ELF-1 (cell line): ENCODE data around the gene DENND4A.

ENCODE experiments used
- DNase-seq: peaks from one replicate; pipeline ENCODE4 v3.0.0-alpha.2; 2016; ENCODE audit warnings: low read depth, low spot score

The DENND4A gene

DNA sequence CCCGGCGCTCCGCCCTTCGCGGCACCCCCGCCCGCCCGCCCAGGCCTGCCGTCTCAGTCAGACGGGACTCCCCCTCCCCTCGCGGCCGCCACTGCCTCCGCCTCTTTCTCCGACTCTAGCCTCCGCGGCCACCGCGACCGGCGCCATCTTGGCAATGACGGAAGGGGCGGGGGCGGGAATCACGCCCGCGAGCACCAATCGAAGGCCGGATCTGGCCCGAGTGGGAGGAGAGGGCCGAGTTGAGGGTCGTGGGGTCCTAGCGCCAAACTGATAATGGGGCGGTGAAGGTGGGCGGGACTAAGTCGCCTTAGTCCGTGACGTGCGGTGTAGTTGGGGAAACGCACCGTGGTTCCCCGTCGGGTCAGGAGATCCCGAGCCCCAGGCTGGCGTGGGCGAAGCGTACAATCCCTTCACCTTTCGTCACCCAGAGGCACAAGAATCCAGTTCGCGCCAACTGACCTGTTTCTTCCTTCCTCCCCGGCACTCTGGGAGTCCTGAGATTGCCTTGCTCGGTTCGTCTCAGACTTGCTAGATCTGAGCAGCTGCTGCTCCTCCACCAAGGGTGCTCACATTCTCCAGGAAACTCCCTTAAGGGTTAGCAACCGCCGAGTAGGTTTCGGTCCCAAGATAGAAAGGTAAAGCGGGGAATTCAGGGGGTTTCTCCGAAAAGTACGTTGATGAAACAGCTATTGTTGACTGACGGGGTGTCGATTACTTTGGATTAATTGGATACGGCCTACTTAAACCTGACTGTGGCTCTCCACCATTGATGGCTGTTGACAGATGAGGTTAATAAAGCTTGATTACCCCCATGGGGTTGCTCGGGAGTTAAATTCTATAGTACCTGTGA, at the start of gene DENND4A:
Gene DENND4A, minus strand, starts transcription at position 156 of the 850 bp plus-strand sequence. CDS start 35,843 bp downstream, outside the sequence.
- peak; percentile 98 for DNase-seq

DNA sequence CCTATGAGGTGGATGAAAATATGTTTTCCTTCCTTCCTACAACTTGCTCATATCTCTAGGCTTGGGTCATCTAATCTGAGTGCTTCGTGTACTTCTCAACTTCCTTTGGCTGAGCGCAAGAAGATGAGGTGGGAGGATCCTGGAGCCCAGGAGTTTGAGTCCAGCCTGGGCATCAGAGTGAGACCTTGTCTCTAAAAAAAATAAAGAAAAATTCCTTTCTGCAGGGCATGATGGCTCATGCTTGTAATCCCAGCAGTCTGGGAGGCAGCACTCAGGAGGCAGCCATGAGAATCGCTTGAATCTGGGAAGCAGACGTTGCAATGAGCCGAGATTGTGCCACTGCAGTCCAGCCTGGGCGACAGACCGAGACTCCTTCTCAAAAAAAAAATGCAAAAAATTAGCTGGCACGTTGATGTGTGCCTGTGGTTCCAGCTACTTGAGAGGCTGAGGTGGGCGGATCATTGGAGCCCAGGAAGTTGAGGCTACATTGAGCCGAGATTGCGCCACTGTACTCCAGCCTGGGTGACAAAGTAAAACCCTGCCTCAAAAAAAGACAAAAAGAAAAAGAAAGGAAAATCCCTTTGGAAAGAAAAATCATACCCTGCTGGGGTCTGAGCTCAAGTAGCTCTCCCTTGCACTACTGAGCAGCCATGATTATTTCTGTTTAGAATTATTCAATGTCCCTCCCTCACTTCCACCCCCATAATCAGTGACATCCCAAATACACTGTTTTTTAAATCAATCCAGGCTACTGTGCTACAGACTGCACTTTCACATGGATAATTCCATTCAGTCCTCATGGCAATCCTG, 49.2 kb upstream of the DENND4A start:
- no peak for DNase-seq

DNA sequence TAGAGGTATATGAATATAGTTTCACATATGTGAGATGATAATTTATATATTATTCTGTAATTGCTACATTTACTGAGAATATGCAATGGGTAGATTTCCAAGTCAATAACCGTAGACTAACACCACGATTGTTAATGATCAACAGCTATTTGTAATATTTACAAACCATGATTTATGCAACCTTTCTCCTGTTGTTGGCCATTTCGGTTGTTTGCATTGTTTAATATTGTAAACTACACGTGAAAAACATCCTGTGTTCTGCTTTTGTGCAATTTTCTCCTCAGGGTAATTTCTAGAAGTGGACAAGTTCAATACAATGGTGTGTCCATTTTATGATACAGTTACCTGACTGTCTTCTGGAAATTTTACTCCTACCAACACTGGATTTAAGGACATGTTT, 47.9 kb upstream of the DENND4A start:
- no peak for DNase-seq

DNA sequence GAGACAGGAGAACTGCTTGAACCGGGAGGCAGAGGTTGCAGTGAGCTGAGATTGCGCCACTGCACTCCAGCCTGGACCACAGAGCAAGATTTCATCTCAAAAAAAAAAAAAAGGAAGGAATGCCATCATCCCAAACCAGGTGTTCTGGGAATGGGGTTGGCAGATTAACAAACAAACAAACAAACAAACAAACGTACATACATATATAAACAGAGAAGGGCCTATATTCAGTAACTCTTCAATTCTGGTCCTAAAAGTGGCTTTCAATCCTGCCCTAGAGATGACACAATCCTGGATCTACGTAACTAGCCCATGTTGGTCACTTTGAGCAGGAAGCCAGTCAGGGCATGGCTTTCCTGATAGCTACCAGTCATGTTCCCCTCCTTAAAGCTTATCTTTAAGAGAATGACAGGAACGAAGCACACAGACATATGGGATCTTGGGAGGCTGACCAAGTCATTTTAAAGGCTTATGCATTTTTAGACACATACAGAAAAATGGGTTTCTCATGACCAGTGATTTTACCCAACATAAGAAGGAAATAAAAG, 47.3 kb upstream of the DENND4A start:
- no peak for DNase-seq

DNA sequence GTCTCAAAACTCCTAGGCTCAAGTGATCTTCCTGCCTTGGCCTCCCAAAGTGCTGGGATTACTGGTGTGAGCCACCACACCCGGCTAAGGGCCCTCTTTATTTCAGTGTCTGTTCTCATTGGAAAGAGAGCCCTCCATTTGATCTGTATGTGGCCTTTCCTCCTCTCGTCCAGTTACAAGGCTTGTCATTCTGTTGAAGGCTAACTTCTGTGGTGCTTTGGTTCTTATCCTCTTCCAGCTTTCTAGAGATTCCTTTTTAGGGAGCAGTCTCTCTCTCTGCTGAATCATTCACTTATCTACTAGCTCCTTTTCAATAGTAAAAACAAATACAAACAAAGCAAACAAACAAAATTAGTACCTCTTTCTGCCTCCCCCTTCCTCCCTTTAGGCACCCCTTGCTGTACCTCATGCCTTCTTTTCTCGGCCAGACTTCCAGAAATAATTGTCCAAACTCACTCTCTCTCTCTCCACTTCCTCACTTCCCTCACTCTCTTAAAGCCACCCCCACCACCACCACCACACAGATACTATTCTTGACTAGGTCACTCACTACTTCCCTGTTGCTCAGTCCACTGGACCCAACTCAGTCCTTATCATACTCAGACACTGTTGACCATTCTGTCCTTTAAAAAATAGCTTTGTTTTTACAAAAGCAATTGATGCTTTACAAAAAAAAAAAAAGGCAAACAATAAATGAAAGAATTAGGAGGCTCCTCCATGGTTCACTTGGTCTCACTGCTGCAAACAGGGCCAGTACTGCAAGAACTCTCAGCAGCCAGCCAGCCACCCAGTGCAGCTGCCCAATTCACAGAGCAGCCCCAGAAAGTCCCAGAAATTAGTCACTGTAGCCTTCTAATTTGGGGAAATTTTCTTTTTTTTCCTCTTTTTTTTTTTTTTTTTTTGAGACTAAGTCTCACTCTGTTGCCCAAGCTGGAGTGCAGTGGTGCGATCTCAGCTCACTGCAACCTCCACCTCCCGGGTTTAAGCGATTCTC, 45.5 kb upstream of the DENND4A start:
- DNase-seq: no peak

DNA sequence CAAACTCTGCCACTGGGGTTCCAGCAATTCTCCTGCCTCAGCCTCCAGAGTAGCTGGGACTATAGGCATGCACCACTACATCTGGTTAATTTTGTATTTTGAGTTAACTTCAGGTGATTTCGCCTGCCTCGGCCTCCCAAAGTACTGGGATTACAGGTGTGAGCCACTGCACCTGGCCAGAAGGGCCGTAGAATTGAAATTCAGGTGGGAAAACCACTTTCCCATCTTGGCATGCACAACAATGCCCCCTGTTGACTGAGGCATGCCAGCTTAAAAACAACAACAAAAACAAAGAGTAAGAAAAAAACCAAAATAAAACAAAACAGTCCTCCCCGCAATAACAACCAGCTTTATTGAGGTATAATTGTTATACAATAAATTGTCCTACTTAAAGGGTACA, 44.6 kb upstream of the DENND4A start:
- peak; percentile 31 for DNase-seq

DNA sequence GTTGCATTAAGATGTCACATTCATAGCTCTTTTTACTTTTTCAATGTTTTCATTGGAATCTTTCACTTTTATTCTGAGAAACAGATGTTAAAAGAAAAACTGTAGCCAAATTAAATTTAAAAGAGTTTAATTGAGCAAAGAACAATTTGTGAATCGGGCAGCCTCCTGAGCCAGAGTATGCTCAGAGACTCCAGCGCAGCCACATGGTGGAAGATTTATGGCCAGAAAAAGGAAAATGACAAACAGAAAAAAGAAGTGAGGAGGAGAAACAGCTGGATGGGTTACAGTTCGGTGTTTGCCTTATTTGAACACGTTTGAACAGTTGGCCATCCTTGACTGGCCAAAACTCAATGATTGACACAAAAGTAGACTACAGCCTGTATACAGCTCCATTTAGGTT, 43.4 kb upstream of the DENND4A start:
- DNase-seq: no peak

DNA sequence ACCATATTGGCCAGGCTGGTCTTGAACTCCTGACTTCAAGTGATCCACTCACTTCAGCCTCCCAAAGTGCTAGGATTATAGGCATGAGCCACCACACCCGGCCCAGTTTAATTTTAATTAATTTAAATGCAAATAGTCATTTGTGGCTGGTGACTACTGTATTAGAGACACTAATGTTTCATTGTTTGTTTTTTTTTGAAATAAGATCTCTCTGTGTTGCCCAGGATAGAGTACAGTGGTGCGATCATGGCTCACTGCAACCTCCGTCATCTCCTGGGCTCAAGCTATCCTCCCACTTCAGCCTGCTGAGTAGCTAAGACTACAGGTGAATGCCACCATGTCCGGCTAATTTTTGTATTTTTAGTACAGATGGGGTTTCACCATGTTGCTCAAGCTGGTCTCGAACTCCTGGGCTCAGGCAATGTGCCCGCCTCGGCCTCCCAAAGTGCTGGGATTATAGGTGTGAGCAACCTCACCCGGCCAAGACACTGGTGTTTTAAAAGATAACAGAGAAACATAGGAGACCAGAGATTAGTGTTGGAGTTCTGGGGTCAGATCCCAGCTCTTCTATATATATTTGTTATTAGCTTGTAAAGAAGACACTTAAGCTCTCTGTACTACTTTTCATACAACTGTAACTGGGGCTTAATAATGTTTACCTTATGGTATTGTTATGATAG, 42.6 kb upstream of the DENND4A start:
- no peak for DNase-seq

DNA sequence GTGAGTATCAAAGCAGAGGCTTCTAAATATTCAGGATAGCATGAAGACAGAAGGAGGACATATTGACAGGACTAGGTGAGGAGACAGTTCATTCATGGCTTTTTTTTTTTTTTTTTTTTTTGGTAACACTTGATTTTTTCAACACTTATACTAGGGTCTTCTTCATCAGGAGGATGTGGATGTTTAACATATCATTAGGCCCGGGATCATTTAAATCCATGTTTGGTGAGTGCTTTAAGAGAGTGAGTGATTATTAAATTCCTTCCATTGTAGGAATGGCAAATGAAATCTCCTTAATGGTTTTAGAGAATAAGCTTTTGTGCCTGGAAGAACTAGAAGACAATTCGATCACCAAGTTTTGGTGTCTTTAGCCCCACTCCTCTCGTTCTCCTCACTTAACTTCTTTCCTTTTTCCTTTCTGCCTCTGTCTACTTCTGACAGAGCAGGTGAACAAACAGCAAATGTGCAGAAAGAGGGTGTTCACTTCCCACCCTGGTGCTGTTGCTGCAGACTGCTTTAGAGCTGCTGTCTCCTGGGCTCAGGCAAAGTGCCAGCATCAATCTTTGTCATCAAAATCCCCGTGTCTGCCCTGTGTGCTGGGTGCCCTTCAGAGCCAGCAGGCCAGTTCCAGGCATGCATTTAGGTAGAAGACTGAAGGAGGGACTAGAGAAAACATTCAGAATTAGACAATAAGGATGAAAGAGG, 41.6 kb upstream of the DENND4A start:
- DNase-seq: no peak

DNA sequence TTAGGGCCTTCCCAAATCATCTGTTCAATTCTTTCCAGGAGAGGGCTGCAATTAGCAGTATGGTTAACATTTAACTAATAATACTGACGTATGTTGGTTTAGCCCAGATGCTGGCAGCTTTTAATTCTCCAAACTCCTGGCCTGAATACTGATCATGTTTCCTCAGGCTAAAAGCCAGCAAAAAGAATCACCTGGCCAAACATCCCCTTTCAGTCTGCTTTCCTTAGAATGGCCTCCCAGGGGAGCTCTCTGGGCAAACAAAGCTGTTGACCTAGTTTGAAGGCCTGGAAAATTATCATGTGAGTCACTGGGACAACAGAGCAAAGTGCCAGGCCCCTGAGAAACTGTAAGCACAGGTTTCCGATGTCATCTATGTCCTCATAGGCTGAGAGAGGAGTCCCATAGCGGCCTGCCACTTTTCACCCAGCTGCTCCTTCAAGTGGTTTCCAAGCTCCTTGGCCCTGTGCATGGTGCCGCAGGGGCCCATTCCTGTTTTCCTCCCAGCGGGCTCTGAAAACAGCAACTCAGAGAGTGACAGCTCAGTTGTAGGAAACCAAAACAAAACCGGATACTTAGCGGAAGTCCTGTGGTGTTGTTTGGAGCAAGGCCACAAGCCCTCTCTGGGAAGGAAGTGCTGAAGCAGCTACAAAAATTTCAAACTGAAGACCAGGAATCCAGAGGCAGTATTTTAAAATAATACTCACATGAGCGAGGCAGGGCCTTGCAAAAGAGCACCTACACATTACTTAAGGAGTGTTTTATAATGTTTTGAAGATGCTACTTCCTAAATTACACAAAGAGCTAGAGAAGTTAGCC, 40.7 kb upstream of the DENND4A start:
- peak; percentile 98 for DNase-seq

DNA sequence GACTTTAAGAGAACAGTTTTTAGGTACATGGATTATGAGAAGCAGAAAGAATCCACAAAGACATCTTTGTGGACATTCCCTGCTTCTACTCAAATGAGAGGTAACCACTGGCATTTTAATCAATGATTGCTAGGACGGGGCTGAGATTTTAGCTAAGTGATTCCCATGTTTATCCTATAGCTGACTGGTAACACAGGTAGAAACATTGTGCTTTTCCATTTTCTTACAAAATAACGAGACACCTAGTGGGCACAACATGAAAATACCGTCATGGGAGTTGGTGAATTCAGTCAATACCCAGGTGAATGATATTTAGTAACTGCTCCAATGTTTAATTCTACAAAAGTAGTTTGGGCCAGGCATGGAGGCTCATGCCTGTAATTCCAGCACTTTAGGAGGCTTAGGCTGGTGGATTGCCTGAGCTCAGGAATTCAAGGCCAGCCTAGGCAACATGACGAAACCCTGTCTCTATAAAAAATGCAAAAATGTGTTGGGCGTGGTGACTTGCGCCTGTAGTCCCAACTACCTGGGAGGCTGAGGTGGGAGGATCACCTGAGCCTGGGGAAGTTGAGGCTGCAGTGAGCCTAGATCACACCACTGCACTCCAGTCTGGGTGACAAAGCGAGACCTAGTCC, 37.2 kb upstream of the DENND4A start:
- peak; percentile 41 for DNase-seq

DNA sequence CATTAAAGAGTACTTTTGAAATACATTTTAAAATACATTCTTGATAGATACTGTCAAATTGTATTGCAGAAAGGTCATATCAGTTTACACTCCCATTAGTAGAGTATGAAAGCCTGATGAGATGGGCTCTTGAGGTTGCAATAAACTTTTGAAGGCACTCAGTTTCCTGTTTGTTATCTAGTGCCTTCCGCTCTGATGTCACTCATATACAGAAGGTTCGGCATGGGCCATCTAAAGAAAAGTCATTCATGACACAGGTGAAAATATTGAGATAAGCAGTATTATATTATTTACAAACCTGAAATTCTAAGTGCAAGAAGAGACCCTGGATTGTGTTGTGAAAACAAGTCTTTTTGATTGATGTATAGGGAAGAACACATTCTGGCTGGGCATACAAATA, 36.5 kb upstream of the DENND4A start:
- DNase-seq: no peak

DNA sequence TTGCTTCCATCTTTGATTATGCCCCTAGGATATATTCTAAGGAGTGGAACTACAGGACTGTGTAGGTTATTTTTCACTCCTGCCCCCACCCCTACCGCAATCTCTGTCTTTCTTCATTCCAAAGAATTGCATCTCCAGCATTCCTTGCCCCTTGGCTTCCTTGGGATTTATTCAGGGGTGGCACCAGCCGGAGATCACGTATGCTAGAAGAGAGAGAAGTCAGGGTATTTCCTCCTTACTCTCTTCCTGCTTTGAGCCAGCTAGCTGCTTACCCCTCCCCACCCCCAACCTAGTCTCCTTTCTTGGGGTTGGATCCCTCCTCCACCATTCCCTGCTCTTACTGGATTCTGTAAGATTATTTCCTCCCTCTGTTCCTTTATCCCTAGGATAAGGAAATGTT, 35.0 kb upstream of the DENND4A start:
- no peak for DNase-seq

DNA sequence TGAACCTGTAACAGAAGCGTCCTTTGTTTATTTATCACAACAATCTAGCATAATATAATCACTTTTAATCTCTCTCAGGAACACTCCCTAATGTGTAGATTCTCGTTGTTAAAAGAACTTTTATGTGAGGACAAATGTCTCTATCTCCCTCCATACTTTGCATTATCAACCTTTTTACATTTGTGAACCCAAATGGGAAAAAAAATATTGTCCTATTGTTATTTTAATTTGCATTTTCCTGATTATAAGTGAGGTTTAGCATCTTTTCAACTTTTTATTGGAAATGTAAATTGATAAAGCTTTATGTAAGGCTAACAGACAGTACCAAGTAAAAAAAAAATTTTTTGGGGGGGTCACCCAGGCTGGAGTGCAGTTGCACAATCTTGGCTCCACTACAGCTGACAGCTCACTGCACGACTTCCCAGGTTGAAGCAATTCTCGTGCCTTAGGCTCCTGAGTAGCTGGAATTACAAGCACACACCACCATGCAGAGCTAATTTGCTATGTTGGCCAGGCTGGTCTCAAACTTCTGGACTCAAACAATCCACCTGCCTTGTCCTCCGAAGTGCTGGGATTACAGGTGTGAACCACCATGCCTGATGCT, 33.0 kb upstream of the DENND4A start:
- DNase-seq: no peak

DNA sequence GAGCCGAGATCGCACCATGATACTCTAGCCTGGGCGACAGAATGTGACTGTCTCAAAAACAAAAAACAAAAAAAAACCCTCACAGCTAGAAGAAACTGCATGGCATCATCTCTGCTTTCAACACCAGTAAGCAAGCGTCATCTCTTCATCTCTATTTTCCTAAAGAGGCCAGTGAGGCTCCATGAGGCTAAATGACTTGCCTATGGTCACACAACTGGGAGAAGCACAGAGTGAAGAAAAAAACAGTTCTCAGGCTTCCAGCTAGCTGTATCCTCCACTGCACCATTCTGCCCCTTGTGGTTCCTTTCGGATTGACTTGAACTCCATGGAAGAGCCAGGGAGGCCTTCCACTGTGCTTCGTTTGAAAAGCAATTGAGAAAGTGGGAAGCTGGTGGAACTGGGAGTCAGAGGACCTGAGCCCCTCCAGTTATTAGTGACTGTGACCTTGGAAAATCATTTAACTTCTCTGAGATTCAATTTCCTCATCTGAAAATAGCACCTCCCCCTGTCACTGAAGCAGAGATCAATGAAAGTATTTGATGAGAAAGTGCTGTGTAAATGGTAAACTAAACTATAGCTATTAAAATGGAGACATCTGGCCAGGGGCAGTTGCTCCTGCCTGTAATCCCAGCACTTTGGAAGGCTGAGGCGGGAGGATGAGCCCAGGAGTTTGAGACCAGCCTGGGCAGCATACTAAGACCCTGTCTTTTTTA, 32.1 kb upstream of the DENND4A start:
- peak; percentile 73 for DNase-seq

DNA sequence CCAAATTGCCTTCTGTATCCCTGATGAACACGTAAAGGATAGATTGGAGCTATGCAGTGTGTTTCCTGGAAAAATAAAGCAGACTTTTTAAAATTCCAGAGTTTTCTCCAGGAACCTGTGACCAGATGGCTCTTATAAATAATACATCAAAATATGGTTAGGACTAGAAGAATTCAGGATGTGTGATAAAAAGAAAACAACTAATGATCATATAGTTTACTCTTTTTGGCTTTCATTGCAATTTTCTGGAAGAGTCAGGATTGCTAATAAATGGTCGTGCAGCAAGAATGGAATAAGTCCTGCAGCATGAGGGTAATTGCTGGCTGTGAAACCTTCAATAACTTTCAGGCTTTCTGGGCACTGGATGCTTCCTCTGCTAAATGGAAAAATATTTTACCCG, 30.2 kb upstream of the DENND4A start:
- no peak for DNase-seq

DNA sequence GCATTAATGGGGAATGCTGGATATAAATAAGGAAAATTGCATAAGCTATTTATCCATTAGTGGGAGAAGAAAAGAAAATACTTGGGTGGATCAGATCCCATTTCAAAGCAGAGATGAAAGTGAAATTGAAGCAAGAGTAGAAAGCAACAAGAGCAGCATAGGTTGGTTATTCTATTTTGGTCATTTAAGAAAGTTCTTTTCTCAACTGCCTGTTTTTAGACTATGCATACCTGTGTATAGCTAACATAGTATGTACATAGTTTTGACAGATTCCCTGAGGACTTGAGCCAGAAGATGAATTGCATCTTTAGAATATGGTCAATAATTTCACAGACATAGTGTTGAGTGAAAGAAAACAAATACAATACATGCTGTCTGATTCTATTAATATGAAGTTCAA, 29.0 kb upstream of the DENND4A start:
- no peak for DNase-seq

DNA sequence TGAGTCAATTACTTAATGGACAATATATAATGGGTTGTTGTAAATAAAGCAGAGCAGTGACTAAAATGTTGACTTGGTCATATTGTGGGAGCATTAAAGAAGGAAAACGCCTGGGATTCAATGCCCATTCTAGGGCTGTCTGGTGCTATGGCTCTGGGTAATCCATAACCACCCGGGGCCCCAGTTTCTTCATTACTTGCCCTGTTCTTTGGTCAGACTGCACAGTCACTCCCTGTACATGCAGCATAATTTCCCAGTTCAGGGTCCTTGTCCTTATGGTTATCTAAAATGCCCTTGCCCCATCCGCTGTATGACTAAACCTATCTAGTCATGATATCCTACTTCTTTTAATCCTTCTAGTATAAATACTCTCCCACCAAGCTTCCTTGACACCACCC, 27.5 kb upstream of the DENND4A start:
- DNase-seq: no peak
